ENCODE results near the gene SPOCK1.

GRCh38 chr5:137365126-137365865 lies 133.8 kb downstream of the SPOCK1 start:
- TF ChIP-seq POLR2AphosphoS5 (IDR thresholded peaks at IDR 0.05; ENCODE audit: borderline replicate concordance, low read depth, low read length) (no peak), EZH2 (IDR thresholded peaks at IDR 0.05) (no peak), FOXP2 (optimal IDR thresholded peaks at IDR 0.05; ENCODE audit: control extremely low read depth, extremely low read length, insufficient read depth) (no peak)

Data from SK-N-MC (cell line).